Stimulated activated CD8-positive, alpha-beta memory T cell treated with anti-CD3 and anti-CD28 coated beads, Interleukin-12 subunit alpha, Interleukin-12 subunit beta, amount 100 ng/mL, for 1 hour (primary cell): Measurements from ENCODE around the gene DAP.
"Not testable (repeated sequence)": the region's sequence is repeated elsewhere in the genome, so short reads cannot be mapped to it uniquely, and the experiment has no call there.

Source experiments
- DNase-seq: peaks from one replicate; pipeline ENCODE4 v3.0.0-alpha.2; 2020; ENCODE audit warnings: low read depth

Gene DAP

DNA sequence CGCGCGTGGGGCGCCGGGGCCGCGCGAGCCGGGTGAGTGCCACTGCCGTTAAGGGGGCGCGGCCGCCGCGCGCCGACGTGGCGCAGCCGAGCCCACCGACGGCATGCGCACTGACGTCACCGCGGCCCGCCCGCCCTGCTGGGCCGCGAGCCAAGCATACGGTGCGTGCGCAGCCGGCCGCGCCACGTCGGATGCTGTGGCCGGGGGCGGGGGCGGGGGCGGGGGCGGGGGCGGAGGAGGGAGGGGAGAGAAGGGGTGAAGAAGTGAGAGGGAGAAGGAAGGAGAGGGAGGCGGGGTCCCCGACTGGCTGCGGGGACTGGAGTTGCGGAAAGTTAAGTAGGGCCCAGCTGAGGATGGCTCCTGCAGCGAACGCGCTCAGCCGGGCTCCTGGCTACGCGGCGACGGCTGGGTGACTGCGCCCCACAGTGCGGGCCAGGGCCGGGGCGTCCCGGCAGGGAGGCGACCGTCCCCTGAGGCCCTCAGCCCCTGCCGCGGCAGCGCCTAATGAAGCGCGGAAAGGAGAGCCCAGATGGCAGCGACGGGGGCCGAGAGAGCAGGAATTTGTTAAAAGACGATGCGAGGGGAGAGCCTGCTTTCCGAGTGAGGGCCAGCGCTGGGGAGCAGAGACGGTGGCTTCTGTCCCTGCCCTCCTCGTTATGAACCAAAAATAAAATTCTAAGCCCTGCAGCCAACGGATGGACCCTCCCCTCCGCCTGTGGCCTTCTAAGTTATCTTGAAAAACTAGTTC, at the start of gene DAP:
TSS of gene DAP (minus strand) at position 50 of the 748 bp plus-strand sequence. CDS start 166 bp downstream, outside the sequence.
- DNase-seq = peak; percentile 81

DNA sequence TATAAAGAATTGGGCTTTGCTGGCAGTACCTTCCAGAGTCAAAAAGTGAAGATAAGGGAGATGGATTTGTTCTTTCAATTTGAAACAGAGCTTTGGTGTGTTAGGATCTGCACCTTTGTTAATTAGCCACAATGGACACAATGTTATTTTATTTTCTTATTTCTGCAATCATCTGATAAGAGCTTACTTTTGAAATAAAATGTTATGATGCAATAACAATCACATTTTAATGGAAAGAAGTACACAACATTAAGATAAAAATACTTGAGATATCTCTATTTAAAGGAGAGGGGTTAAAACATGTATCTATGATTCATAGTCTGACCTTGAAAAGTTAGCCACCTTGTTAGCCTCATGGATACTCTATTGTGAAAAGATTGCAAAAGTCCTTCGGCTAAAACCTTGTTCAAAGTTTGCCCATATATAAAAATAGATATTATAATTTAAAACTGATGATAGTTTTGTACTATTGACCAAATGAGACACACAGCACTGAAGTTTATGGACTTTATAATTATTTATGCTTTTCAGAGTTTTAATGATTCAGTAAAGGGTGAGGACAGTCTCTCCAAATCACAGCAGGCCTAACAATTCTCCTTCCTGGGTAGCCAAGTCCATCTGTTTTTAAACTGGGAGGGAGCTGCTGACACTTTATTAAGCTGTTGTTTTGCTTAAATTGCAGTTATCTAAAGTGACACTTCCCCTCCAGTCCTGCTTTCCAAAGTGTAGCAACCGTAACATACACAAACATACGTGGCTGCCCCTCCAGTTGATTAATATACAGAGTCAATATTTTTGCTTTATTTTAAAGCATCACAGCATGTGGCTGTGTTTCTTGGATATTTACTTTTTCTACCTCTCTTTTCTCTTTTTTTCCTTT, 47.6 kb upstream of the DAP start:
- DNase-seq = no peak

DNA sequence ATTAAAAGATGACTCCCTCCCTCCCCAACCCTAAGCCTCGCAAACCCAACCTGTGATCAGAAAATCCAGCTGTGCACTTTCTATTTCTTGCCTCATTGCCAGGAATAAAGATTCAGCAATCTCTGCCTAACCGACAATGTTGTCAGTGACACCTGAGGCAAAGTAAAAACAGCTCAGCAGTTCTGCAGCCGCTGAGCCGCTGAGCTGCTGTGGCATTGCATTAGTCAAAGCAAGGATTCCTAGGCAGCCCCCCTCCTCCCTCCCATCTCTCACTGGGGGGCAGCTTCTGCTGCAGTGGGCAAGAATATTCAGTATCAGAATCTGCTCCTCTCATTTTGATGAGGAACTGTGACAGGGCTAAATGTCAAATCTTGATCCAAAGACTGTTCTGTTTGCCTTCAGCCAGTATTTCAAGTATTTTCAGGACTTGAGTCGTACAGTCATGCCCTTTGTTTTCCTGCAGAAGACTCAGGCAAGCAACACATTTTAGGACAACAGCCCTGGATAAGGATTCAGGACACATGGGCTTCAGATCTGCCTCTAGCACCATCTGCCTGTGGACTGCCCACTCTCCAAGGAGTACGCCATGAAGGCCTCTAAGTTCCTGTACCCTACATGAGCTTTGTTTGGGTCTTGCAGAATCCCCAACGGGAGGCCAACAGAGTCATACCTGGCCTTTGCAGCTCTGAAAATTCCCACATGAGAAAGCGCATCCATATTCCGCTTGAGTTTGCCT, 41.1 kb upstream of the DAP start:
- DNase-seq = no peak

DNA sequence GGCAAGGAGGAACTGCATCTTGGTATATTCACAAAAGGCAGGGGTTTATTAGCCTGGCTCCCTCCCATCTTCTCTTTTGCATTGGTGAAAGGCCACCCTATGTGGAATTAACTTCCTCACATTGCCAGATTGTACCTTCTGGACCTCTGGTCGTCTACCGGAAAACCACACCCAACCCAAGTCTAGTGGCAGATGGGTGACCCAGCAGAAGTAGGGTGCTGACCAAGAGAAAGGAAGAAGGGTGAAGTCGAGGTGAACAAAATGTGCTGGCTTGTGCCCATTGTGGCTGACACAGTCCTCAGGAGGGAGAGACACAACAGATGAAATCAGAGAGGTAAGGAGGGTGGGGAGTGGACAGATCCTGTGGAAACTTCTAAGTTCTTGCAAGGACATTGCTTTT, 39.8 kb upstream of the DAP start:
- no peak for DNase-seq

DNA sequence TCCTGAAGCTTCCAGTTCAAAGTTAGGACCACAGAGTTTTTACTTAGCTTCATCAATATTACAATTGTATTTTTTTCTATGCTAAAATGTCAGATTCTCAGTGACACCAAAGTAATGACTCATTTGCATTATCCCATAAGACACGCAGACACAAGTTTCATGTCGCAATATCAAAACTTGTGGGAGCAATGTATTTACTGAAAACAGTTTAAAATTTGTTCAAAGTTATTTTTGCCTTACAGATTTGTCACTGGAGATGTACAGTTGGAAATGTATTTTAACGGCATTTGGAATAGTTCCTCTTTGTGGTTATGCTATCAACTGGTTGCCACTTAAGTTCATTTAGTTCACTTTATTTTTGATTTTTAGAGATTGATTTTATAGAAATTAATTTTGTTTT, 36.2 kb upstream of the DAP start:
- DNase-seq = no peak

GRCh38 chr5:10793785-10794184, 32.8 kb upstream of the DAP start:
- DNase-seq = no peak

DNA sequence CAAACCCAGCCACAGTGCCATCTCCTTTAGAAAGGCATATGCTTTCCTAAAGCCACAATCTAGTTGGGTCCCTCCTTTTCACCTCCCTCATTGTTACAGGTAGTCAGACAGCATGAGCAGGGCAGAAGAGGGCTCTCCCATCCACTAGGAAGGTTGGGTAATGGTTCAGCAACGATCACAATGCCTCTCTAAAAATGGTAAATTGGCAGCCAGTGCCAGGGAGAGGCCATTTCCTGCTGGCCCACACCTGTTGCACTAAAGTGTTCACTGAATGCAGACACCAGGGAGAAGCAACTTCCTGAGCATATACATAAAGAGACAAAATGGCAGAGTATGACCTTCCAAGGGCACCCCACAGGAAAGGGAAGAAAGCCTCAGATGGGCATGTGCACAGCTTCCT, 31.3 kb upstream of the DAP start:
- no peak for DNase-seq

GRCh38 chr5:10789726-10790125, 28.7 kb upstream of the DAP start:
- no peak for DNase-seq

GRCh38 chr5:10789021-10789420, 28.0 kb upstream of the DAP start:
- no peak for DNase-seq

DNA sequence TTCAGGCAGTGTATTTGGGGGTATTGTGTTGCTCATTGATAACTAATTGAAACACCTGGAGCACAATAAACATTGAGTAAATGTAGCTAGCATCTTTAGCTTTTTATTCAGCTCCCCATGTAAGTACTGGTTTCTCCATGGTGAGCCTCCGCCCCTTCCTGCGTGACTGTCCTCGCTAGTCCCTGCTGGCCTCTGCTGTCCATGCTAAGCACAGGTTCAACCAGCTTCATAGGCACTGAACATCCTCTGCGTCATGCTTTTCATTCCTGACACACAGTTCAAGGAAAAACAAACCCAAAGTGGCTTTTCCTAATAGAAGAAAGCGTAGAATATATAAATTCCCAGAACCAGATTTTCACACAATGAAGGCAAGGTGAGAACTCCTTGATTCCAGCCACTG, 27.3 kb upstream of the DAP start:
- DNase-seq = no peak

DNA sequence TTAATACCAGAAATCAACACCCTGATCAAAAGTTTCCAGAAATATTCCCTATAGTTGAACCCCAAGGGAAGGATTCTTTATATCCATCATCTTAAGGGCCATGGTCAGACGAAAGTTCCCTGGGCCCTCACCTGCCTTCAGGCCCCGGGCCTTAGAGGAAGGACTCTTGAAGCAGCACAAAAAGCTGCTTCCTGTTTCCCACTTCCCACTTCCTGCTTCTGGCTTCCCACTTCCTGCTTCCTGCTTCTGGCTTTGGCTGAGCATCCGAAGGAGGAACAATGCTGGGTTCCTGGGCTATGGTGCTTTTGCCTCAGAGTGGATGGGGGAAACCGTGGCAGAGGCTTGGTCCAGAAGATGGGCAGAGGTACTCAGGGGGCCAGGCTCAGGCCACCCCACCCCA, 25.8 kb upstream of the DAP start:
- DNase-seq = no peak

DNA sequence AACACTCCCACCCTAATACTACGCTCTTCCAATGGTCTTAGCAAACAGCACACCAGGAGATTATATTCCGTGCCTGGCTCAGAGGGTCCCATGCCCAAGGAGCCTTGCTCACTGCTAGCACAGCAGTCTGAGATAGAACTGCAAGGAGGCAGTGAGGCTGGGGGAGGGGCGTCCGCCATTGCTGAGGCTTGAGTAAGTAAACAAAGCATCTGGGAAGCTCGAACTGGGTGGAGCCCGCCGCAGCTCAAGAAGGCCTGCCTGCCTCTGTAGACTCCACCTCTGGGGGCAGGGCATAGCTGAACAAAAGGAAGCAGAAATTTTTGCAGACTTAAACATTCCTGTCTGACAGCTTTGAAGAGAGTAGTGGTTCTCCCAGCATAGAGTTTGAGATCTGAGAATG, 19.2 kb upstream of the DAP start:
- not testable (repeated sequence) for DNase-seq

GRCh38 chr5:10779592-10779991, 18.6 kb upstream of the DAP start:
- no peak for DNase-seq

- DNase-seq = no peak
Measured at GRCh38 chr5:10778179-10778910, 17.3 kb upstream of the DAP start.

DNA sequence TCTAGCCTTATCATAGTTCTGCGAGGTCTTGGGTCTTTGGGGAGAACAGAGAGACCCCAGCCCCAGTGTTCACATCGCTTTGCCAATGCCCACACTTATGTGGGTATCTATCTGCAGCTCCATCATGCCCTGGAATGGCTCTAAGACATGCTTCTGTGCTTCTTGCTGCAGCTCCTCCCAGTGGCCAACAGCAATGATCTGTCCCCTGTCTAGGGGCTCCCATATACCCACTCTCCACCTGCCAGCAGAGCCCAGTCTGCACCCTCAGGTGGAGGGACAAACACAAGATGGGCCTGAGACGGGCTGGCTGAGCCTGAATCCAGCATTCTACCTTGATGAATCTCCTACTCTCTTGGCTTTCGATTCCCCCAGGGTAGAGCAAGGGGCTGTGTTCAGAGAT, 14.6 kb upstream of the DAP start:
- no peak for DNase-seq

DNA sequence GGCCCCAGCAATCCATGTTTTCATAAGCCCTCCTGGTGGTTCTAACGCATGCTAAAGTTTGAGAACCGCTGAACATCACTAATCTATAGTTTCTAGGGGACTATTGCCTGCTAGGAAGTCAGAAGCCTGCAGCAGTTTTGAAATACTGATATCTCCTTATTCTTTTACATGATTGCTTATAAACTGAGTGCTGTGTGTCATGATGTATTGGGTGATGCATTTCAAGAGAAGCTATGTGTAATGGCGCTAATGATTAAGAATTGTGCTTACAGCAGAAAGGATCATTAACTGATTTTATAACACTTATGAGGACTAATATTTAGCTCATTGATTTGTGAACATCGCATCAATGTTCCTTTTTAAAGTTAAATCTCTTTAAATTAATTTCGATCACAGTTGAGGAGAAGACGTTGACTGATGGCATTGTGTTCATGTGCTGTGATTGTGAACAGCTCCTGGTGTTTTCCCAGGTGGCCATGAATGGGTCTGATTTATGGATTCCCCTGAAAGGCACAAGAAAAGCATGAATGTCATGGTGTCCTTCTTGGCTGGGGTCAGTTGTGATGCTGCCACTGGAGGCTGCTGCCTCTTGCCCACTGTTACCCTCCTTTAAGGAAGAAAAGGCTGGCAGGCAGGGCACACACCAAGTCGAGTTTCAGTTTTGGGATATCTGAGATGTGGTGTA, 12.0 kb upstream of the DAP start:
- no peak for DNase-seq

- DNase-seq = no peak
Measured at GRCh38 chr5:10768328-10768899, 7.4 kb upstream of the DAP start.

GRCh38 chr5:10762776-10763500, 1.9 kb upstream of the DAP start:
- DNase-seq = no peak

DNA sequence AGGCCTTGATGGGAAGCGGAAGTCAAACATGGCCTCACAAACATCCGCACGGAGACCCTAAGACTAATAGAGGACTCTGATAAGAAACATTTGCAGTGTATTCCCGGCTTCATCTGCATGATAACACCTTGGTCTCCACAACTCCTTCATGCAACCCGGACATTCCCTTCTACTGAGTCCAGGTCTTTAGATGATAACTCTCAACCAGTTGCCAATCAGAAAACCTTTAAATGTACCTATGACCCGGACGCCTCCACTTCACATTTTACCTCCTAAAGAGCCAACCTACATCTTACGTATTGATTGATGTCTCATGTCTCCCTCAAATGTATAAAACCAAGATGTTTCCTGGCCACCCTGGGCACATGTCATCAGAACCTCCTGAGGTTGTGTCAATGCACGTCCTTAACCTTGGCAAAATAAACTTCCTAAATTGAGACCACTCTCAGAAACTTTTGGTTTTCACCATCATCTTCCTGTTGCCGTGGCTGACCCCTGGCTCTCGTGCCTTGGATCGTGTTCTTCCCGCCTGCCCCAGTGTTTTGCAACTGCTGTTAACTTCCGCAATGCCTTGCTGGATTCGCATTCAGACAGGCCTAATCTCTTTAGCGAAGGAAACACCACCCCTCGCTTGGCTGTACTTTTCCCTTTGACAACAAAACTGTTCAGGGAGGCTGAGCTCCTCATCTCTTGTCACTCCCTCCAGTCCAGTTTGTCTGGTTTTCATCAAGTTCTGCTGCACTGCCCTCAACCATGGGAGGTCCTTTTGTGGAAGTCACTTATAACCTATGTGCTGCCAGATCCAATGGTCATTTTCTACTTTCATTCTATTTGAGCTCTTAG, 1.1 kb upstream of the DAP start:
- DNase-seq = no peak

DNA sequence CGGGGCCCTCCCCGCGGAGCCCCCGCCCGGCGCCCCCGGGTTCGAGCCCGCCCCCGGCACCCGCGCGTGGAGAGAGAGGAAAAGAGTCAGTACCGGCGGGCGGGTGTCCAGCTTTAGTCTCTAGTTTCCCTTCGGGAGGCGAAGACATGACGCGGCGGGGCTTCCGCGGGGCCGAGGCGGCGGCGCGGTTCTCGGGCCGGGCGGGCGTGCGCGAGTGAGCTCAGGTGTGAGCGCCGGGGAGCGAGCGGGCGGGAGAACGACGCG, 181 bp downstream of the DAP start:
- no peak for DNase-seq
